Stimulated activated CD8-positive, alpha-beta memory T cell treated with anti-CD3 and anti-CD28 coated beads, Interleukin-4, amount 100 ng/mL, for 1 hour (primary cell): ENCODE data around the gene USP10.

Experiments used
- DNase-seq, 2 donors: peaks; one replicate each; pipeline ENCODE4 v3.0.0-alpha.2; 2020; ENCODE audit warnings: low read depth in 2 of 2, low spot score in 1 of 2

Gene USP10

GRCh38 chr16:84800158-84800978 is 100.6 kb downstream of the USP10 start:
- no peak for DNase-seq

- DNase-seq = no peak
Observed at GRCh38 chr16:84803146-84803545, 103.3 kb downstream of the USP10 start.

DNA sequence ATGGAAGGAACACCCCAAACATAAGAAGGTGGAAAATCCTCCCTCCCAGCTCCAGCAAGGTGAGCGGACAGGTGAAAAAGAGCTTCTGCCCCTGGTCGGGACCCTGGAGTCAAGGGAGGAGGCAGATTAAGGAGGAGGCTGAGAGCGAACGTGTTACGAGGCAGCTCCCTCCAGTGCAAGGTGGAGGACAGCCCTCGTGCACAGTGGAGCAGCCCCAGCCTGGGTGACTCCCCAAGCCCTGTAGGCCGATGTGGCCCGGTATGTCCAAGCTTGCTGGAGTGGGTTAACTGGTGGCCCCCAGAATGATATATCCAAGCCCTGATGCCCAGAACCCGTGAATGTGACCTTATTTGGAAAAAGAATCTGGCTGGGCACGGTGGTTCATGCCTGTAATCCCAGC is 104.5 kb downstream of the USP10 start:
- DNase-seq = no peak

DNA sequence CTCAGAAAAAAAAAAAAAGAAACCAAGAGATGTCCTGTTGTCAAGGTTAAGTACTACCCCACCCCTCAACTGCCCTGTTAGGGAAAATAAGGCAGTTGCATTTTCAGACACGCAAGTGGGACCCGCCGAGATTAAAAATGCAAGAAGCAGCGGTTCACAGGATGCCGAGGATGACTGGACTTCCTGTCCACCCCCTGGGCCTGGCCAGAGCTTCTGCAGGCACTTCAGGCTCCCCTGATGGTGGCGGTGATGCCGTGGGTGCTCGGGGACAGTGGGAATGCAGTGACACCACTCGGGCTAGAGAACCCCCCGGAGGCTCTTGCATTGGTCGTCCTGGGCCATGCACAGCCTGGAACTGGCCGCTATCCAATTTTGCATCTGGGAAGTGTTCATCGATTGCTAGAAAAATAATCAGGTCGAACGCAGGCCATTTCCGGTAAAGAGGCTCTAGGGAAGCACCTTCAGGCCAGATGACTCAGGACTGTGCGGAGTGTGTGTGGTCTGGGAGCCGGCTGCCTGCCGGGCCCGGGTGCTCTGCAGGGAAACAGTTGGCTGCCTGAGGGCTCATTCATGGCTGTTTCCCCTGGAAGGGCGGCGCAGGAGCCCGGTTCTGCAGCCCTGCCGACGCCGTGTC is 106.6 kb downstream of the USP10 start:
- no peak for DNase-seq

DNA sequence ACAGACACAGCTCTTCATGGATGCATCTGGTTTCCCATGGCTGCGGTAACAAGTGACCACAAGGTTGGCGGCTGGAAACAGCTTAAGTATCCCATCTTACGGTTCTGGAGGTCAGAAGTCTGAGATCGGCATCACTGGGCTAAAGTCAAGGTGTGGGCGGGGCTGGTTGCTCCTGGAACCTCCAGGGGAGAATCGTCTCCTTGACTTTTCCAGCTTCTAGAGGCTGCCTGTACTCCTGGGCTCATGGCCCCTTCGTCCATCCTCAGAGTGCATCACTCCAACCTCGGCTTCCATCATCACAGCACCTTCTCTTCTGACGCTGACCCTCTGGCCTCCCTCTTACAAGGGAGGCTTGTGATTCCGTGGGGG is 107.1 kb downstream of the USP10 start:
- DNase-seq = no peak

GRCh38 chr16:84807776-84808175 is 108.0 kb downstream of the USP10 start:
- DNase-seq = no peak

DNA sequence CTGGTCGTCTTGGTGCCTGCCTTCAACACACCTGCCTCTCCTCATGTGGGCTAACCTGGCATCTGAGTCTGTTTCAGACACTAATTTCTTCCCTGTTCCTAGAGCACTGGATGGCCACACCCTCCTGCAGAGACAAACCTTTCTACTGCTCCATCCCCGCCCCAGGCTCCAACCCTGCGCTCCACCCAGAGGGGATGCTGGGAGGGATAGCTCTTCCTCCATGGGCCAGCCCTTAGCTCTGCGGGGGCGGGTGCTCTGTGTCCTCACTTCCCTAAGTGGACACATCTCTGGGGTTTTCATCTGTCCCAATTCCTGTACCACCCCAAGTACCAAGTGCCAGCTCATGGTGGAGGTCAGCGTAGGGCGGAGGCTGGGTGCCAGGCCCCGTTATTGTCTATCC is 109.0 kb downstream of the USP10 start:
- no peak for DNase-seq

- DNase-seq = no peak
Observed at GRCh38 chr16:84810518-84811273, 110.9 kb downstream of the USP10 start.

GRCh38 chr16:84811529-84811928 is 111.7 kb downstream of the USP10 start:
- no peak for DNase-seq

- no peak for DNase-seq
Observed at GRCh38 chr16:84813141-84813934, 113.5 kb downstream of the USP10 start.

- DNase-seq = no peak
Observed at GRCh38 chr16:84815462-84815861, 115.7 kb downstream of the USP10 start.

DNA sequence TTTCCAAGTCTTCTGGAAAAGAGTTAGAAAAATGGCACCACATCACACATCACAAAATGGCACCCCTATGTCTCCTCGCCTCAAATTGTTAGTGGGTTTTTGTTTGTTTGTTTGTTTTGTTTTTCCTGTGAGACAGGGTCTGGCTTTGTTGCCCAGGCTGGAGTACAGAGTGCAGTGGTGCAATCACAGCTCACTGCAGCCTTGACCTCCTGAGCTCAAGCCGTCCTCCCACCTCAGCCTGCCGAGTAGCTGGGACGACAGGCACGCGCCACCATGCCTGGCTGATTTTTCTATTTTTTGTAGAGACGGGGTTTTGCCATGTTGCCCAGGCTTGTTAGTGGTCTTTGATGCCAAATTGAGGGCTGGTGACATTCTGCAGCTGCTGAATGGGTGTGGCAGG is 116.2 kb downstream of the USP10 start:
- DNase-seq = no peak

- no peak for DNase-seq
Observed at GRCh38 chr16:84816485-84816884, 116.7 kb downstream of the USP10 start.

- DNase-seq = no peak
Observed at GRCh38 chr16:84817206-84817605, 117.4 kb downstream of the USP10 start.

GRCh38 chr16:84817613-84818012 is 117.8 kb downstream of the USP10 start:
- no peak for DNase-seq

GRCh38 chr16:84818133-84818532 is 118.3 kb downstream of the USP10 start:
- no peak for DNase-seq

GRCh38 chr16:84818989-84819643 is 119.3 kb downstream of the USP10 start:
- no peak for DNase-seq

DNA sequence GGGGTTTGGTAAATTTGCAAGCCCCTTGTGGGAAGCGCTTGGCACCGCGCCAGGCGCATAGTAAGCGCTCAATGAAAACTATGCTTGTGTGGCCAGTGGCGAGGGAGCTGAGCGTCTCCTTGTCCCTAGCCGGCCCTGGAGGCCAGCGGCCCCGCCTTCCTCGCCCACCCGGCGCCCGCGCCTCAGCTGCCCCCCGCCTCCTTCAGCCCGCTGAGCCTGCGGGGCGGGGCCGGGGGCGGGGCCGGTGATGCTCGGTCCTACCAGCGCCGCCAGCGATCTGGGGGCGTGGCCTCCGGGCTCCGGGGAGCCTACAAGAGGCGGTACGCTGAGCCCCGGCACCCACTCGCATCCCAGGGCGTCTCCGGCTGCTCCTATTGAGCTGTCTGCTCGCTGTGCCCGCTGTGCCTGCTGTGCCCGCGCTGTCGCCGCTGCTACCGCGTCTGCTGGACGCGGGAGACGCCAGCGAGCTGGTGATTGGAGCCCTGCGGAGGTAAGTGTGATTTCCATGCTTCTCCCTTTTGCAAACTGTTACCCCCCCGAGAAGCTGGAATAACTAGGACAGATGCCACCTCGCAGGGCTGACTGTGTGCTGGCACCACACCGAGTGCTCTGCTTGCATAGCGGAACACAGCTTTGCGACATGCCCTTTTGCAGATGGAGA is 120.0 kb downstream of the USP10 start, which contains the start of gene CRISPLD2:
Gene CRISPLD2 (plus strand): TSS at position 342 of the 661 bp plus-strand sequence. CDS start 18,511 bp downstream, outside the sequence.
- peak; percentile 57 to 67 for DNase-seq

GRCh38 chr16:84820305-84820684 is 120.5 kb downstream of the USP10 start:
- DNase-seq = no peak

DNA sequence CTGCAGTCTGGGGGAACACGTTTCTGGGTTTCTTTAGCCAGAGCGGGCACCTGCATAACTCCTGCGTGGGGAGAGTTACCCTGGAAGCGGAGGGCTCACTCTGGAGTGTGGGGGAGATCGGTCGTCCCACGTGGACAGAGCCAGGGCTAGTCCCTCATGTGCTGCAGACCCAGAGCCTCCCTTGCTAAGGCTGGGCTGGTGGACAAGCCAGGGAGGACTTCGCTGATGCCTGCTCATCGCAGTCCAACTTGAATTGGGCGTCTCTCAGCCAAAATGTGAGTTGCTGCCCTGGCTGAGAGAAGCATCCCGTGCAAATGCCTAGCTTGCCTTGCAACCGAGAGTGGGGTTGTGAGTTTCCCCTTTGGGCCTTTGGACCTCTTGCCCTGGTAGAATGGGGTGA is 121.0 kb downstream of the USP10 start:
- DNase-seq = no peak
